ENCODE measurements around the gene TNFSF8.

TNFSF8 gene

GRCh38 chr9:114930056-114930812 lies at the start of gene TNFSF8:
TSS of gene TNFSF8 (minus strand) at chr9:114930591. CDS start at chr9:114930303, 288 bp downstream.
- H3K4me1 ChIP-seq (ENCODE audit: insufficient read depth, low read length, severe bottlenecking): peaks cover 55% of the 10 kb centered on the region
- H4K20me1 ChIP-seq (ENCODE audit: insufficient read depth, low read length): no peaks in the 10 kb centered on the region
- H3K79me2 ChIP-seq (ENCODE audit: insufficient read depth, low read length): peaks cover 23% of the 10 kb centered on the region
- no peaks in the 10 kb centered on the region for H3K9me2 ChIP-seq (ENCODE audit: low read depth, low read length)
- no peaks in the 10 kb centered on the region for H3K9me3 ChIP-seq (ENCODE audit: low read length)
- H3K36me3 ChIP-seq (ENCODE audit: insufficient read depth, low read length): no peaks in the 10 kb centered on the region
- H3F3A ChIP-seq (ENCODE audit: insufficient read depth, low read length): no peaks in the 10 kb centered on the region; the same call in 1 of the 2 replicates
- peak within 1 kb of the TSS; percentile 61 for H3K4me3 ChIP-seq (ENCODE audit: low read depth, low read length, poor library complexity, severe bottlenecking)
- H3K27me3 ChIP-seq (ENCODE audit: insufficient read depth, low read length): no peaks in the 10 kb centered on the region
- TF ChIP-seq CTCF (IDR thresholded peaks at IDR 0.05; ENCODE audit: low read length): no peak
- no peak for TF ChIP-seq EZH2 (IDR thresholded peaks at IDR 0.05; ENCODE audit: borderline replicate concordance, low read length)
- H3K27ac ChIP-seq (ENCODE audit: low read depth, low read length, poor library complexity, severe bottlenecking): peak within 1 kb of the TSS; percentile 92
- H2AFZ ChIP-seq (ENCODE audit: low read length): no peak within 1 kb of the TSS
- peak within 1 kb of the TSS; percentile 70 for H3K9ac ChIP-seq (ENCODE audit: low read length)
- H3K4me2 ChIP-seq (ENCODE audit: low read length): peak within 1 kb of the TSS; percentile 67

GRCh38 chr9:114973216-114973615 lies 42.8 kb upstream of the TNFSF8 start:
- no peak overlapping the region for H3K27ac ChIP-seq (ENCODE audit: low read depth, low read length, poor library complexity, severe bottlenecking)
- no peak overlapping the region for H2AFZ ChIP-seq (ENCODE audit: low read length)
- no peaks in the 10 kb centered on the region for H3K27me3 ChIP-seq (ENCODE audit: insufficient read depth, low read length)
- no peaks in the 10 kb centered on the region for H3F3A ChIP-seq (ENCODE audit: insufficient read depth, low read length)
- no peaks in the 10 kb centered on the region for H3K79me2 ChIP-seq (ENCODE audit: insufficient read depth, low read length)
- H3K9ac ChIP-seq (ENCODE audit: low read length): no peak overlapping the region
- TF ChIP-seq CTCF (IDR thresholded peaks at IDR 0.05; ENCODE audit: low read length): no peak
- no peak for TF ChIP-seq EZH2 (IDR thresholded peaks at IDR 0.05; ENCODE audit: borderline replicate concordance, low read length)
- H3K4me3 ChIP-seq (ENCODE audit: low read depth, low read length, poor library complexity, severe bottlenecking): no peak overlapping the region
- no peaks in the 10 kb centered on the region for H3K9me2 ChIP-seq (ENCODE audit: low read depth, low read length)
- H3K4me2 ChIP-seq (ENCODE audit: low read length): no peak overlapping the region
- H3K36me3 ChIP-seq (ENCODE audit: insufficient read depth, low read length): no peaks in the 10 kb centered on the region
- no peaks in the 10 kb centered on the region for H3K4me1 ChIP-seq (ENCODE audit: insufficient read depth, low read length, severe bottlenecking)
- H3K9me3 ChIP-seq (ENCODE audit: low read length): no peaks in the 10 kb centered on the region
- H4K20me1 ChIP-seq (ENCODE audit: insufficient read depth, low read length): no peaks in the 10 kb centered on the region

- Histone ChIP-seq H3K4me2 (ENCODE audit: low read length) (no peak overlapping the region), H3K9ac (ENCODE audit: low read length) (no peak overlapping the region), H3K4me3 (ENCODE audit: low read depth, low read length, poor library complexity, severe bottlenecking) (no peak overlapping the region), H4K20me1 (ENCODE audit: insufficient read depth, low read length) (no peaks in the 10 kb centered on the region), H3K9me3 (ENCODE audit: low read length) (no peaks in the 10 kb centered on the region), H2AFZ (ENCODE audit: low read length) (no peak overlapping the region), H3K36me3 (ENCODE audit: insufficient read depth, low read length) (no peaks in the 10 kb centered on the region), H3K9me2 (ENCODE audit: low read depth, low read length) (no peaks in the 10 kb centered on the region), H3K79me2 (ENCODE audit: insufficient read depth, low read length) (no peaks in the 10 kb centered on the region), H3K4me1 (ENCODE audit: insufficient read depth, low read length, severe bottlenecking) (no peaks in the 10 kb centered on the region), H3K27me3 (ENCODE audit: insufficient read depth, low read length) (no peaks in the 10 kb centered on the region), H3F3A (ENCODE audit: insufficient read depth, low read length) (no peaks in the 10 kb centered on the region), H3K27ac (ENCODE audit: low read depth, low read length, poor library complexity, severe bottlenecking) (no peak overlapping the region)
- TF ChIP-seq CTCF (IDR thresholded peaks at IDR 0.05; ENCODE audit: low read length) (no peak), EZH2 (IDR thresholded peaks at IDR 0.05; ENCODE audit: borderline replicate concordance, low read length) (no peak)
These were observed 42.2 kb upstream of the TNFSF8 start for GRCh38 chr9:114972510-114973136.

Measured in OCI-LY1 (cell line).